ENCODE data around the gene ZP2.

GRCh38 chr16:21208446-21209230 lies 2.7 kb downstream of the ZP2 start:
- TF ChIP-seq CTCF (IDR thresholded peaks at IDR 0.05 in 4 of 5, conservative IDR thresholded peaks at IDR 0.05 in 1 of 5) (no peak), POLR2A (IDR thresholded peaks at IDR 0.05) (no peak)

All from gastrocnemius medialis (tissue), 4 donors.